Mesothelial cell of epicardium (in vitro differentiated cells): ENCODE results near the gene LTO1. TPM values are rescaled to one million over a fixed set of nuclear protein-coding genes. Genes with fewer than 3 reads are reported as not detected.

Experiments
- DNase-seq, 2 experiments: peaks; one replicate each; pipeline ENCODE4 v3.0.0; 2021; ENCODE audit warnings: low spot score in 2 of 2; ENCODE audit not compliant: unreplicated experiment in 2 of 2
- H3K27ac Mint-ChIP-seq: 2 replicates; pipeline ENCODE4 v1.8.0; 2021; ENCODE audit warnings: mixed read lengths
- H3K27me3 Mint-ChIP-seq: 2 replicates; pipeline ENCODE4 v1.8.0; 2021; ENCODE audit warnings: low read depth, mixed read lengths
- H3K36me3 Mint-ChIP-seq: 2 replicates; pipeline ENCODE4 v1.8.0; 2021; ENCODE audit warnings: mixed read lengths
- H3K4me1 Mint-ChIP-seq: 2 replicates; pipeline ENCODE4 v1.8.0; 2021; ENCODE audit warnings: mixed read lengths
- H3K4me3 Mint-ChIP-seq: 2 replicates; pipeline ENCODE4 v1.8.0; 2021; ENCODE audit warnings: mild to moderate bottlenecking, moderate library complexity, mixed read lengths
- H3K9me3 Mint-ChIP-seq: 2 replicates; pipeline ENCODE4 v1.8.0; 2021; ENCODE audit warnings: mixed read lengths
- total RNA-seq: library from RNA; stranded (reverse); gene quantifications from 3 replicates; pipeline ENCODE4 v1.2.1, GENCODE V29; 2021
- TF ChIP-seq, protein P1 (sequence below): fragments of 200-600 bp; sonication (generic); IDR thresholded peaks from one replicate; pipeline ENCODE4 v1.5.0; 2021; ENCODE audit warnings: antibody characterized with exemption; ENCODE audit not compliant: unreplicated experiment

The LTO1 gene
- total RNA-seq, 1 donor from 2014 or later = 31.6 TPM

DNA sequence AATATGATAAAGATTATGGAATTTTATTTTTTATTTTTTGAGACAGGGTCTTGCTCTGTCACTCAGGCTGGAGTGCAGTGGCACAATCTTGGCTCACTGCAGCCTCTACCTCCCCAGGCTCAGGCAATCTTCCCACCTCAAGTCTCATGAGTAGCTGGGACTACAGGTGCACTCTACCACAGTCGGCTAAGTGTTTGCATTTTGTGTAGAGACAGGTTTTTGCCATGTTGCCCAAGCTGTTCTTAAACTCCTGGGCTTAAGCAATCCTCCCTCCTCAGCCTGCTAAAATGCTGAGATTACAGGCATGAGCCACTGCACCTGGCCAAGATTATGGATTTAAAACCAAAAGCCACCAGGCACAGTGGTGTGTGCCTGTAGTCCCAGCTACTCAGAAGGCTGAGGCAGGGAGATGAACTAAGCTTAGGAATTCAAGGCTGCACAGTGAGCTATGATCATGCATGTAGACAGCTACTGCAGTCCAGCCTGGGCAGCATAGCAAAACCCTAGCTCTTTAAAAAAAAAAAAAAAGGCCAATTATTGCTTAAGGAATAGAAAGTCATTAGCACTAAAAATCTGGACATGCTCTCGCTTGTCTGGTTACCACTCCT, 54.4 kb downstream of the LTO1 start:
- no peak for DNase-seq
- H3K4me1 Mint-ChIP-seq = peaks cover 2% of the 10 kb centered on the region
- TF ChIP-seq, protein P1, sequence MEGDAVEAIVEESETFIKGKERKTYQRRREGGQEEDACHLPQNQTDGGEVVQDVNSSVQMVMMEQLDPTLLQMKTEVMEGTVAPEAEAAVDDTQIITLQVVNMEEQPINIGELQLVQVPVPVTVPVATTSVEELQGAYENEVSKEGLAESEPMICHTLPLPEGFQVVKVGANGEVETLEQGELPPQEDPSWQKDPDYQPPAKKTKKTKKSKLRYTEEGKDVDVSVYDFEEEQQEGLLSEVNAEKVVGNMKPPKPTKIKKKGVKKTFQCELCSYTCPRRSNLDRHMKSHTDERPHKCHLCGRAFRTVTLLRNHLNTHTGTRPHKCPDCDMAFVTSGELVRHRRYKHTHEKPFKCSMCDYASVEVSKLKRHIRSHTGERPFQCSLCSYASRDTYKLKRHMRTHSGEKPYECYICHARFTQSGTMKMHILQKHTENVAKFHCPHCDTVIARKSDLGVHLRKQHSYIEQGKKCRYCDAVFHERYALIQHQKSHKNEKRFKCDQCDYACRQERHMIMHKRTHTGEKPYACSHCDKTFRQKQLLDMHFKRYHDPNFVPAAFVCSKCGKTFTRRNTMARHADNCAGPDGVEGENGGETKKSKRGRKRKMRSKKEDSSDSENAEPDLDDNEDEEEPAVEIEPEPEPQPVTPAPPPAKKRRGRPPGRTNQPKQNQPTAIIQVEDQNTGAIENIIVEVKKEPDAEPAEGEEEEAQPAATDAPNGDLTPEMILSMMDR = no peak
- no peak overlapping the region for H3K27ac Mint-ChIP-seq
- H3K36me3 Mint-ChIP-seq = no peaks in the 10 kb centered on the region
- no peaks in the 10 kb centered on the region for H3K9me3 Mint-ChIP-seq
- no peak overlapping the region for H3K4me3 Mint-ChIP-seq
- H3K27me3 Mint-ChIP-seq = peaks cover 2% of the 10 kb centered on the region

- H3K4me3 Mint-ChIP-seq = no peak overlapping the region
- TF ChIP-seq, protein P1 = no peak
- peaks cover 2% of the 10 kb centered on the region for H3K27me3 Mint-ChIP-seq
- no peak for DNase-seq
- no peak overlapping the region for H3K27ac Mint-ChIP-seq
- H3K9me3 Mint-ChIP-seq = no peaks in the 10 kb centered on the region
- no peaks in the 10 kb centered on the region for H3K4me1 Mint-ChIP-seq
- no peaks in the 10 kb centered on the region for H3K36me3 Mint-ChIP-seq
Measured at GRCh38 chr11:69618237-69618636, 56.9 kb downstream of the LTO1 start.

GRCh38 chr11:69617682-69618081, 57.5 kb downstream of the LTO1 start:
- Mint-ChIP-seq H3K27ac (no peak overlapping the region), H3K4me3 (no peak overlapping the region)

DNA sequence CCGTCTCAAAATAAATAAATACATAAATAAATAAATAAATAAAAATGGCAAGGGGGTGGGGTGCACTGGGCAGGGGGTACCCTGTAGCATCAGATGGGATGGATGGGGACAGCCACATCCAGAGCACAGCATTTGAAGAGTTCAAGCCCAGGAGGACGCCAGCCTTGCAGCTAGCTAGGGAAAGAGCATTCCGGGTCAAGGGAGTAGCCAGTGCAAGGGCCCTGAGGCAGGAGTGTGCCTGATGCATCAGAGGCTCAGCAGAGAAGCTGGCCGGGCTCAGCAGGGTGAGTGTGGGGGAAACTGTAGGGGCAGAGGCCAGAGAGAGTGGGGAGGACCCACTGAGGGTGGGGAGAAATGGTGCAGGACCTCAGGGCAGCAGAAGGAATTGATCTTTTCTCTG, 57.9 kb downstream of the LTO1 start:
- H3K36me3 Mint-ChIP-seq = no peaks in the 10 kb centered on the region
- H3K27me3 Mint-ChIP-seq = peaks cover 2% of the 10 kb centered on the region
- H3K27ac Mint-ChIP-seq = no peak overlapping the region
- TF ChIP-seq, protein P1 = no peak
- no peaks in the 10 kb centered on the region for H3K9me3 Mint-ChIP-seq
- no peak overlapping the region for H3K4me3 Mint-ChIP-seq
- no peak for DNase-seq
- no peaks in the 10 kb centered on the region for H3K4me1 Mint-ChIP-seq

More at GRCh38 chr11:69617682-69618081, 57.5 kb downstream of the LTO1 start:
- DNase-seq = no peak
- H3K9me3 Mint-ChIP-seq = no peaks in the 10 kb centered on the region
- peaks cover 2% of the 10 kb centered on the region for H3K27me3 Mint-ChIP-seq
- no peaks in the 10 kb centered on the region for H3K36me3 Mint-ChIP-seq
- TF ChIP-seq, protein P1 = no peak
- no peaks in the 10 kb centered on the region for H3K4me1 Mint-ChIP-seq

Other genes starting within 250 kb of the LTO1 start
- gene LINC01488, start 193.7 kb downstream of the LTO1 start, total RNA-seq = not detected in 3 replicates
- gene CCND1, start 34.2 kb downstream of the LTO1 start, total RNA-seq = 215 to 224 TPM (median 217 TPM) in 3 replicates
- gene FGF19, start 28.7 kb upstream of the LTO1 start, total RNA-seq = not detected in 3 replicates
- not detected in 3 replicates for gene FGF4, start 100.0 kb upstream of the LTO1 start, total RNA-seq
- not detected in 3 replicates for gene FGF3, start 144.1 kb upstream of the LTO1 start, total RNA-seq